H1 (cell line): ENCODE measurements around the gene ACSF3.

Experiments
- CTCF ChIP-seq, 3 experiments: IDR thresholded peaks; 1 replicate in 2 of 3; 2 replicates in 1 of 3; pipeline versions ENCODE4 v1.5.1 to v1.6.1; 2011; ENCODE audit warnings: low read length in 3 of 3, mild to moderate bottlenecking in 3 of 3, inconsistent platforms in 2 of 3, low read depth in 1 of 3, moderate library complexity in 1 of 3; ENCODE audit not compliant: insufficient read depth in 1 of 3; ENCODE audit errors: control extremely low read depth in 1 of 3
- EZH2 ChIP-seq: fragments of 200-600 bp; sonication (generic); IDR thresholded peaks from 2 replicates; pipeline ENCODE4 v1.7.1; 2012; ENCODE audit warnings: low read depth, mild to moderate bottlenecking, moderate library complexity, low read length, inconsistent platforms; ENCODE audit not compliant: severe bottlenecking
- POLR2AphosphoS5 ChIP-seq: IDR thresholded peaks from 2 replicates; pipeline ENCODE4 v1.6.1; 2011; ENCODE audit warnings: low read depth, low read length
- SP1 ChIP-seq: IDR thresholded peaks from 2 replicates; pipeline ENCODE4 v1.6.1; 2011; ENCODE audit warnings: low read depth, low read length
- USF2 ChIP-seq: IDR thresholded peaks from 2 replicates; pipeline ENCODE4 v1.6.1; 2011; ENCODE audit warnings: low read length, improper control_type of control experiment

- no peak for TF ChIP-seq USF2
- no peak for TF ChIP-seq CTCF (IDR thresholded peaks at IDR 0.05; ENCODE audit: control extremely low read depth in 1 of 3, insufficient read depth in 1 of 3, low read depth in 1 of 3, low read length in 3 of 3)
- no peak for TF ChIP-seq SP1
- no peak for TF ChIP-seq POLR2AphosphoS5
- no peak for TF ChIP-seq EZH2
These were observed 73.2 kb downstream of the ACSF3 start for GRCh38 chr16:89166696-89167424.
